TTC549 (cell line): Measurements from ENCODE around the gene CSTA.
"Not testable (repeated sequence)": the region's sequence is repeated elsewhere in the genome, so short reads cannot be mapped to it uniquely, and the experiment has no call there.

Experiments
- FAIRE-seq: peaks from 2 replicates; lab custom pipeline; 2012; peaks lifted over from hg19 to GRCh38; lab: Jason Lieb, UNC

CSTA gene

DNA sequence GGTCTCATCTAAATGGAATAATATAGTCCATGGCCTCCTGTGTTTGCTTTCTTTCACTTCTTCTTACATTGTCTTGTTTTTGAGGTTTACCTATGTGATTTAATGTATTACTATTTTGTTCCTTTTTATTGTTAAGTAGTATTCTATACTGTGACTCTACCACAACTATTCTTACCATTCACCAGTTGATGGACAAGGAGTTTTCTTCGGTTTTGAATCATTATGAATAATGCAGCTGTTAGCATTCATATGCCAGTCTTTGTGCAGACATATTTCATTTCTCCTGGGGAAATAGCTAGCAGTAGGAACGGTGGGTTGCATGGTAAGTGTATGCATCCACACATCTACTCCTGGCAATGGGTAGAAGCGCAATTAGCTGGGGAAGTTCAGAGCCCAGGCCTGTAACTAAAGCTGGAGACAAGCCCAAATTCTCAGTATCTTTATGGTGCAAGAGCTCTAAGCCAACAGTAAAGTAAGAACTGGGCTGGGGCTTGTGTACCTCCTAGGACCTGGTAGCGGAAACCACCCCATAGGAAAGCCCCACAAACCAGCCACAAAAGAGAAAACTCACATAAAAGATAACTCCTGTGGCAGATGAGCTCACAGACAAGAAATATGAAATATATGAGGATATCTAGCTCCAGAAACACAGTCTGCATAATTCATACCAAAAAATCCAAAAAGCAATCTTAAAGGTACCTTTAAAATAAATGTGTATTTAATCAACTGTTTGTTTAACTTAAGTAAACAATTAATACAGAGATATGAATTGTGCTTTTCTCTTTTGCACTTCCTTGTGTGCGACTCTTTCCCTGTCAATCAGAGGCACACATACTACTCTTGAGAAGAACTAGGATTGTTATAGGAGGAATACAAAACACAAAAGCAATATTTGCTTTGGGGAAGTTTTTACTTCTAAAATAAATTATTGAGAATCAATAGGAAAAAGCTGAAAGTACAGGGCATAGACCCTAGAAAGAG lies 2.7 kb upstream of the CSTA start:
- FAIRE-seq = no peak

GRCh38 chr3:122325769-122326168 lies 721 bp downstream of the CSTA start:
- FAIRE-seq = no peak

- no peak for FAIRE-seq
Measured at GRCh38 chr3:122331886-122332285, 6.8 kb downstream of the CSTA start.

GRCh38 chr3:122332551-122332950 lies 7.5 kb downstream of the CSTA start:
- no peak for FAIRE-seq

DNA sequence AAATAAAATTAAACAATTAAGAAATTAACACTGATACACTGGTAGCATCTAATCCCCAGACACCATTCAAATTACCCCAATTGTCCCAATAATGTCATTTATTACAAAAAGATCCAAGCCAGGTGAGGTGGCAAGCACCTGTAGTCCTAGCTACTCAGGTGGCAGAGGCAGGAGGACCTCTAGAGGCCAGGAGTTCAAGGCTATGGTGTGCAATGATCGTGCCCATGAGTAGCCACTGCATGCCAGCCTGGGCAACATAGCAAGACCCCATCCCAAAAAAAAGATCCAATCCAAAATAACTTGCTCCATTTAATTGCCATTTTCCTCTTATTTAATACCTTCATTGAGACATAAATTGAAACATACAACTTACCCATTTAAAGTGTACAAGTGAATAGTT lies 17.8 kb downstream of the CSTA start:
- FAIRE-seq = no peak

DNA sequence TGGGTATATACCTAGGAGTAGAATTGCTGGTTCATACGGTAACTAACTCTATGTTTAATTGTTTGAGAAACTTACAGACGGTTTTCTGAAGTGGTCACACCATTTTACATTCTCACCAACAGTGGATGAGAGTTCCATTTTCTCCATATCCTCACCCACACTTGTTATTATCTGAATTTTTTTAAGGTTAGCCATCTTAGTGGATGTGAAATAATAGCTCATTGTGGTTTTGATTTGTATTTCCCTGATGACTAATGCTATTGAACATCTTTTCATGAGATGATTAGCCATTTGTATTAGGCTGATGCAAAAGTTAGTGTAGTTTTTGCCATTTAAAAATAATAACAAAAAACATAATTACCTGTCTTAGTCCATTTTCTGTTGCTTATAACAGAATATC lies 18.6 kb downstream of the CSTA start:
- no peak for FAIRE-seq

- FAIRE-seq = no peak
Measured at GRCh38 chr3:122349171-122349570, 24.1 kb downstream of the CSTA start.

DNA sequence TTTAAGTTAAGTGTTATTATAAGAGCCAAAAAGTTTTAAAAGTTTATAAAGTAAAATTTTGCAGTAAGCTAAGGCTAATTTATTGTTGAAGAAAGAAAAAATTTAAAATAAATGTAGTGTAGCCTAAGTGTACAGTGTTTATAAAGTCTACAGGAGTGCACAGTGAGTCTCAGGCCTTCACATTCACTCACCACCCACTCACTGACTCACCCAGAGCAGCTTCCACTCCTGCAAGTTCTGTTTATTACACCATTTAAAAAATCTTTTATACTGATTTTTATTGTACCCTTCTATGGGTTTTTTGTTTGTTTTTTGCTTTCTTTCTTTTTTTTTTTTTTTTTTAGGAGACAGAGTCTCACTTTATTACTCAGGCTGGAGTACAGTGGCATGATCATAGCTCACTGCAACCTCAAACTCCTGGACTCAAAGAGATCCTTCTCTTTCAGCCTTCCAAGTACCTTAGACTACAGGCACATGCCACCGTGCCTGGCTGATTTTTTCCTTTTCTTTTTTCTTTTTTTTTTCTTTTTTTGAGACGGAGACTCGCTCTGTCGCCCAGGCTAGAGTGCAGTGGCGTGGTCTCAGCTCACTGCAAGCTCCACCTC lies 25.9 kb downstream of the CSTA start:
- FAIRE-seq = no peak

GRCh38 chr3:122351612-122352011 lies 26.6 kb downstream of the CSTA start:
- FAIRE-seq = no peak

GRCh38 chr3:122353215-122353614 lies 28.2 kb downstream of the CSTA start:
- no peak for FAIRE-seq

DNA sequence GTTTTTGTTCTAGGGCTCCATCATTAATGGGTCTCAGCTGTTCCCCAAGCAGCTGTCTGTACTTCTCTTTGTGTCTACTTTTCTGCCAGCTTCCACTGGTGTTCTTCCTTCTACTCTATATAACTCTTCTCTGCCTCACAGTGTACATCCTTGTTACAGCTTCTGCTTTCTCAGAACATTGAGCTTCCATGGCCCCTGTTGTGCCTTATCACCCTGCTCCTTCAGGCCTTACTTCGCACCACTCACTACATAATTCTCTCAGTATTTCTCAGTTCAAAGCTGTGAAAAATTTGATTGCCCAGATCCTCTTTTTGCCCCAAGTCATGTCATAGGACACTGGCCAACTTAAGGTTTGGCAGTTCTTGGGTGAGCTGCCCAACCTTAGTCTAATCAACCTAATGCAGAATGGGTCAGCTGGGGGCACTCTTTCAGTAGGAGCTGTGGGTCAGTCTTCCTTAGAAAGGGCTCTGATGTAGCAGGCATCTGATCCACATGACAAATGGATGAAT lies 28.9 kb downstream of the CSTA start:
- FAIRE-seq = no peak

- FAIRE-seq = no peak
Measured at GRCh38 chr3:122355612-122356011, 30.6 kb downstream of the CSTA start.

DNA sequence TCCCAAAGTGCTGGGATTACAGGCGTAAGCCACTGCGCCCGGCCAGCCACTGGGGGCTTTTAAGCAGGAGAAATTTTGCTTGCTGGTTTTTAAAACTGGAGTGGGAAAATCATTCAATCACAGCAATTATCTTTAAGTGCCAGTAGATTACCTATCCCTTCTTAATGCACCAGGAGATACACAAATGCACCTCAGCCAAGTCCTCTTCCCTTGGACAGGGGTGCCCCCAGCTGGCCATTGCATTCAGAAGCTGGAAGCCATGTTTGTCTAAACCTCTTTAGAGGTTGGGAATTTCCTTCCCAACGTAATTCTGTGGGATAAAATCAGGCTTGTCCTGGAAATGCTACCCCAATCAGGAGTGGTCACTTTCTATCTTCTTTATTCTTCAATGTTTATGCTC lies 31.4 kb downstream of the CSTA start:
- FAIRE-seq = no peak

DNA sequence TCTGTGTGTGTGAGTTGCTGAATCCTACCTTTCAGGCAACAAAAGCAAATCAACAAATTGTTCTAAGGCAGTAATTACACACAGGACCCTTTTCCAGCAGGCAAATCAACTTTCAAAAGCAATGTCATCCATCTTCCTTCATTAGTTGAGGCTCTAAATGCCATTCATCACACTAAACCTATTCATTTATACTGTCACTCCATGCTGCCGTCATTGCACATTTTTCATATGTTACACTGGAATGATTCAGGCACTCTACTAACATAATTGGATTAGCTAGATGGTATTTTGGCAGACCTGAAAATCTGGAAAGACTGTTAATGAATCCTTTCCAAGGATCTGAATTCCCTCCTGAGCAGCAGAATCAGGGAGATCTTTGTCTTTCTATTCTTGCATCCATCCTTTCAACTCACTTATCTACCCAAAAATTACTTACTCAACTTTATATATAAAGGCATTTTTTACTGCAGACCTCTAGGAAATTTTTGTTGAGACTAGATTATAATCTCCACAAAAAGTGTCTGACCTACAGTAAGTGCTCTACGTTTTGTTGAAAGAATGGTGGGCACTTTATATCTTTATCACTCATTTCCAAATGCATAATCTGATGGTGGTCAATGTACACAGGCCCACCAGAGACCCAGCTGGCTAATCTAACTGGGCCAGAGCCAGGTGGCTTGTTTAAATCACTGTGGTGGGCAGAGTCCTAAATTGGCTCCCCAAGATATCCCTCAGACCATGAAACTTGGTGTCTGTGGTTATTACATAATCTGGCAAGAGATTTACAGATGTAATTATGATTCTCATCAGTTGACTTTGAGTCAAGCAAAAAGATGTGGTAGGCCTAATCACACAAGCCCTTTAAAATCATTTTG lies 33.0 kb downstream of the CSTA start:
- no peak for FAIRE-seq

DNA sequence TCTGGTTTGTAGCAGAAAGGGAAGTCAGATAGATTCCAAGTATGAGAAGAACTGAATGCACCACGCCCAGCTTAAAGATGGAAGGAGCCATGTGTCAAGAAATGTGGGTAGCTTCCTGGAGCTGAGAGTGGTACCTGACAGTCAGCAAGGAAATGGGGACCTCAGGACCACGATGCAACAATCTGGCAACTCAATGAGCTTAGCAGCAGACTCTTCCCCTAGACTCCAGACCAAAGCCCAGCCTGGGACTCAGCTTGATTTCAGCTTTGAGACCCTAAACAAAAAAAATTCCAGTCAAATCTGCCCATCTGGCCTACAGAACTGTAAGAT lies 33.6 kb downstream of the CSTA start:
- FAIRE-seq = no peak

DNA sequence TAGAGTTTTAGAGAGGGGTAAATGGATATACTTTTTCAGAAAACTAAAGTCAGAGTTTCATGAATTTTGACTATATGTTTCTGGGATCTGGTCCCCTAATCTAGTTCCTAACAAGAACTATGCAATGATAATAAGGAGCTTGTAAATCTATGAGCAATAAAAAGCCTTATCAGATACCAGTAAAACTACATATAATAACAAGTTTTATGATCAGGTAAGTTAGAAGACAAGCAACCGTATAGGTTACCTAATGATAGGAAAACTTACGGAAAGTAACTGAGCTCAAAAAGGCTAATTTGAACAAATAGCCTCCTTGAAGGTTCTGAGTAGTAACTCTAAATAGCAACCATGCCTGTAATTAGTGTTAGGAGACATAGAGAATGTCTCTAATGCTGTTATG lies 37.0 kb downstream of the CSTA start:
- no peak for FAIRE-seq

GRCh38 chr3:122364490-122364889 lies 39.4 kb downstream of the CSTA start:
- no peak for FAIRE-seq

DNA sequence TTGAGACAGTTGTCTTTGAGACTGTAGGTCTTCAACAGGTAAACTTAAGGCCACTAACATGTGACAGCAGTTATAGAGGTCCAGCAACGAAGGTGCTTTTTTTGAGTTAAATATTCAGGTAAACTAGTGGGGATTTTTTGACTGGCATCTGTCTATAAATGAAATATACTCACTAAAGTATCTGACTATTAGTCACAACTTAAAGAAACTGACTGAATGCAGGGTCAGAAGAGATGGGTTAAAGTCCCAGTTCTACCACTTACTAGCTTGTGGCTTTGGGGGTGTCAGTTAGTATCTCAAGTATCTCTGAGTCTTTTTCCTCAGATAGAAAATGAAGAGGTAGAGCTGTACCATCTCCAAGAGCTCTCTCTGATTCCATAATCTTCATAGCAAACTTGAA lies 40.0 kb downstream of the CSTA start:
- FAIRE-seq = no peak

GRCh38 chr3:122365582-122366378 lies 40.7 kb downstream of the CSTA start:
- not testable (repeated sequence) for FAIRE-seq

DNA sequence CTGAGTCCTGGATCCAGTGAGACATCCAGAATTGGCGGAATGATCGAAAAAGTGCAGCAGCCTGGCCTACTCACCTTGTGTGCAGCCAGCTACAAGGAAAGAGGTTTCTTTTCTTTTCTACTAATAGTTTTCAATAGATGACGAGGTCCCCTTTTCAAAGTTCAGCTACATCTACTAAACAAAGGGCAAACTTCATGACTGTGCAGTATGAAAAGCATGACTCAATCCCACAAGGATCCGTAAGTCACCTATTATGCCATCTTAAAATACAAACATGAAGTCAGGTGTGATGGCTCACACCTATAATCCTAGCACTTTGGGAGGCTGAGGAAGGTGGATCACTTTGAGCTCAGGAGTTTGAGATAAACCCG lies 41.3 kb downstream of the CSTA start:
- FAIRE-seq = no peak

GRCh38 chr3:122374034-122374433 lies 49.0 kb downstream of the CSTA start:
- FAIRE-seq = no peak

- FAIRE-seq = no peak
Measured at GRCh38 chr3:122377975-122378374, 52.9 kb downstream of the CSTA start.
